Brain microvascular endothelial cell (primary cell): ENCODE results near the gene MCHR2.

Source experiments
- DNase-seq: peaks from one replicate; pipeline ENCODE4 v3.0.0-alpha.2; 2020
- H3K27ac ChIP-seq: fragments of 250-450 bp; sonication (Bioruptor Pico); 2 replicates; pipeline ENCODE4 v1.5.1; 2020; ENCODE audit warnings: mild to moderate bottlenecking, moderate library complexity
- H3K27me3 ChIP-seq: fragments of 250-450 bp; sonication (Bioruptor Pico); replicated peaks from 2 replicates; pipeline ENCODE4 v1.5.1; 2020; ENCODE audit warnings: mild to moderate bottlenecking
- H3K36me3 ChIP-seq: fragments of 250-450 bp; sonication (Bioruptor Pico); replicated peaks from 2 replicates; pipeline ENCODE4 v1.5.1; 2020; ENCODE audit warnings: mild to moderate bottlenecking
- H3K4me3 ChIP-seq: 2 replicates; pipeline ENCODE4 v1.5.1; 2011; ENCODE audit warnings: low read depth, mild to moderate bottlenecking, control low read depth, low read length, moderate library complexity
- in situ Hi-C: cut with HindIII; loops from 2 replicates; pipeline ENCODE4 v1.10.0; 2017; ENCODE audit warnings: low sequenced_read_pairs, low pct_ligation_motif_present
- TF ChIP-seq, protein P1 (sequence below): IDR thresholded peaks from 2 replicates; pipeline ENCODE4 v1.5.1; 2011; ENCODE audit warnings: low read depth, mild to moderate bottlenecking, moderate library complexity, low read length, control low read depth, inconsistent platforms; ENCODE audit errors: missing control alignments

MCHR2 gene

DNA sequence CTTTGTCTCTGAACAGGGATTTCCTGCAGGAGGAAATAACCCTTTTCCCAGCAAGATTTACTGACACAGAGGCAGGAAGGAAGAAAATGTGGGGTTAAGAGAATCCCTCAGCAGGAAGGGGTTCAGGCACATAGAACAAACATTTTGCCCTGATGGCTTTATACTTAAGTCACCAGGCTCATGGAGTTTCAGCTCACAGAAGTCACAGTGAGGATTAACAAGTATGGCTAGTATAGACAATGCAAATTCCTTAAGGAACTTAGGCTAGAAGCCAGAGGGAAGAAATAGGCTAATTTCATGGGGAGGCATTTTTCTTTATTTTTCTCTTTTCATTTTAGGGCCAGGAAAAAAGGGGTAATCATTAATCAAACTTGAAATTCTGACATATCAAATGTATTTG lies 50.2 kb downstream of the MCHR2 start:
- Histone ChIP-seq H3K27ac (no peak overlapping the region), H3K36me3 (no peaks in the 10 kb centered on the region), H3K27me3 (no peaks in the 10 kb centered on the region), H3K4me3 (no peak overlapping the region)
- in situ Hi-C loops, result no loop called here
- TF ChIP-seq, protein P1, sequence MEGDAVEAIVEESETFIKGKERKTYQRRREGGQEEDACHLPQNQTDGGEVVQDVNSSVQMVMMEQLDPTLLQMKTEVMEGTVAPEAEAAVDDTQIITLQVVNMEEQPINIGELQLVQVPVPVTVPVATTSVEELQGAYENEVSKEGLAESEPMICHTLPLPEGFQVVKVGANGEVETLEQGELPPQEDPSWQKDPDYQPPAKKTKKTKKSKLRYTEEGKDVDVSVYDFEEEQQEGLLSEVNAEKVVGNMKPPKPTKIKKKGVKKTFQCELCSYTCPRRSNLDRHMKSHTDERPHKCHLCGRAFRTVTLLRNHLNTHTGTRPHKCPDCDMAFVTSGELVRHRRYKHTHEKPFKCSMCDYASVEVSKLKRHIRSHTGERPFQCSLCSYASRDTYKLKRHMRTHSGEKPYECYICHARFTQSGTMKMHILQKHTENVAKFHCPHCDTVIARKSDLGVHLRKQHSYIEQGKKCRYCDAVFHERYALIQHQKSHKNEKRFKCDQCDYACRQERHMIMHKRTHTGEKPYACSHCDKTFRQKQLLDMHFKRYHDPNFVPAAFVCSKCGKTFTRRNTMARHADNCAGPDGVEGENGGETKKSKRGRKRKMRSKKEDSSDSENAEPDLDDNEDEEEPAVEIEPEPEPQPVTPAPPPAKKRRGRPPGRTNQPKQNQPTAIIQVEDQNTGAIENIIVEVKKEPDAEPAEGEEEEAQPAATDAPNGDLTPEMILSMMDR, result no peak
- DNase-seq, result no peak

DNA sequence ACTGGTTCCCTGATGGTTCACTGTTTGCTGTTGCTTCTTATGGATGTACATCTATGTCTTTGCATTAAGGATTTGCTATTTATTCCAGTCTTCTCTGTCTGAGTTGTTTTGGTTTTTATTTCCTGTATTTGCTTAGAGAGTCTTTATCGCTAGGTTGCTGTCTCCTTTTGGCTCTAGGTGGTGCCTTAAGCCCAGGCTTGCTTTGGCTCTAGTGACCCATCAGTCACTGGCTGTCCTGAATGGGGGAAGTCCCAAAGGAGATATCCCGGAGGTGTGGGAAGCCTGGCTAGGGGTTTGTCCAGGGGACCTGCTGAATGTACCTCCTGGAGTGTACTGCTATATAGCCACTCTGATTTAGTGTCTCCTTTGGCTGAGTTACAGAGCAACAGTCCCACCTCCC lies 53.4 kb downstream of the MCHR2 start:
- H3K4me3 ChIP-seq, result no peak overlapping the region
- H3K27me3 ChIP-seq, result no peaks in the 10 kb centered on the region
- in situ Hi-C loops, result no loop called here
- no peak overlapping the region for H3K27ac ChIP-seq
- DNase-seq, result no peak
- H3K36me3 ChIP-seq, result no peaks in the 10 kb centered on the region
- TF ChIP-seq, protein P1, result no peak

DNA sequence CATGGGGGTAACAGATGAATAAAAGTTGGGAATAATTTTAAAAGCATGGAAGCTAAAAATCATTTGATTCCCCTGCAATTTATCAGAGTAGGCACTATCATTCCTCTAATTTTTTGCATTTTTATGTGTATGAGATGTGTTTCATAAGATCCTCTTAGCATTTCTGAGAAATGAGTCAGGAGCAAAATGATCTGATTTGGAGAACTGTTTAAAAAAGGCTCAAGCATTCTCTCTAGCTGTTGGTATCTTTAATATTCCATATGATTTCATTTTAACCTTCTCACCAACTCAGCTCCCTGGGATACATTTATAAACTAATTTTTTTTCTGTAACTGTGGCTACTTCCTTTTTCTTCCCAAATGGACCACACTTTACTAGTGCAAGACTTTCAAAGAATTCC lies 60.9 kb downstream of the MCHR2 start:
- peak; percentile 5 for DNase-seq
- TF ChIP-seq, protein P1, result no peak
- H3K27me3 ChIP-seq, result no peaks in the 10 kb centered on the region
- in situ Hi-C loops, result no loop called here
- H3K27ac ChIP-seq, result no peak overlapping the region
- H3K36me3 ChIP-seq, result no peaks in the 10 kb centered on the region
- no peak overlapping the region for H3K4me3 ChIP-seq

DNA sequence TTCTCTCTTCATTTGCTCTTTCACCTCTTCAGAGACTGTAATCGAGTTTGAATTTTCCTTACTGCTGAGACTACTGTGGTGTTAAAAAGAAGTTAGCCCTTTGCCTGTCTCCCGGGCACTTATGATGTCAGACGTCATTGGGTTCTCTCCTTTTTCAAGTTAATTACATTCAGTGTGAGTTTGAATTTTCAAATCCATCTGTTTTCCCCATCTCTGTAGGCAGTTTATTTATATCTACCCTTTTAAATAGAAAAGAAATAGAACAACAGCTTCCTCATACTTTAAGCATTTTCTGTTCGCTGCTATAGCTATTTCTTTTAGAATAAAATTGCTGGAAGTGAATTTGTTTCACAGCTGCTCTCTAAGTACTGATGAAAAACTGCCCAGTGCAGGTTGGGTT lies 81.4 kb downstream of the MCHR2 start:
- Histone ChIP-seq H3K36me3 (no peaks in the 10 kb centered on the region), H3K4me3 (no peak overlapping the region), H3K27ac (no peak overlapping the region), H3K27me3 (no peaks in the 10 kb centered on the region)
- in situ Hi-C loops, result no loop called here
- no peak for DNase-seq
- TF ChIP-seq, protein P1, result no peak

DNA sequence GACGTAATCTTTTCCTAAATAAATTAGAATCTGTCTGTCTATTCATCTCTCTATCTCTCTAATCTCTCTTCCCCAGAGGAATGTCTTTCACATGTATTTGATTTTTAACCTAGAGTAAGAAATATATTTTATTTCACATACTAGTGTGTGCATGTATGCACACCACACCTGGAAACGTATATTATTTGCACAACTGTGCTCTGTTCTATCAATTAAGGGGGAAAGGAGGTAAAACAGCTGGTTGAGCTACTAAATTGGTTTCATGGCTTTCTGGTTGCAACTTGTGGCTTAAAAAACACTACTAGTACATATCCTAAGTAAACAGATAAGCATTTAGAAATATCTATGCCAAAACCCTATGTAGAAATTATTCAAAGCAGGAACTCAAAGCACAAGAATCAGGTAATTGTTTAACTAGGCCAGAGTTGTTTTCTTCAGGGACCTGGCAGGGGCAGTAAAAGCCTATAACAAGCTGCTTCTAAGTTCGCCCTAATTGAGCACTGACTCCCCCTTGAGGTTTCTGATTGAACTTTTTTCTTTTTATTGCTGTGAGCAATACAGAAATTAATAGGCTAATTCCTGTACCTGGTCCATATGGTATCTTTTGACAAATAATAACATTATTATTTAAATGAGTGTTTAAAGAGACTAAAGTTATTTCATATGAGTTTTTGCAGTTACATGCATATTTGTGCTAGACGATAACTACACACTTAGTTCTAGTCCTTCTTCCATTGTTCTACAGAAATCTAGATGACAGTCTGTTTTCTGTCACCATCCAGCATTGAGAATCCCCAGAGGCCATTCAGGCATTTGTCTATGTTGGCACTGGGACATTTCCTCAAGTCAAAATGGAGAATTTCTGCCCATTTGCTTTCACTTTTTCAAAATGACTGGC lies 88.6 kb downstream of the MCHR2 start:
- no peaks in the 10 kb centered on the region for H3K27me3 ChIP-seq

More for the DNA sequence above, 88.6 kb downstream of the MCHR2 start:
- in situ Hi-C loops, result no loop called here
- H3K36me3 ChIP-seq, result no peaks in the 10 kb centered on the region
- peak; percentile 43 for DNase-seq
- no peak overlapping the region for H3K27ac ChIP-seq
- no peak overlapping the region for H3K4me3 ChIP-seq
- TF ChIP-seq, protein P1, result peak; percentile 72
